IMR-90 (cell line): ENCODE measurements around the gene CECR2. TPM values are rescaled to one million over a fixed set of nuclear protein-coding genes. Genes with fewer than 3 reads are reported as not detected.

Source experiments
- ATAC-seq: fragments of 200-7000 bp; cut with Tn5 transposase; 2 replicates; pipeline ENCODE4 v1.9.1; 2020; ENCODE audit warnings: low read depth, mild to moderate bottlenecking, moderate library complexity
- BruUV-seq: library from RNA; stranded (reverse); fragments of 400-500 nt; replicated peaks from 2 replicates; lab custom pipeline; 2021; lab: Mats Ljungman, UMichigan
- CTCF ChIA-PET: fragments of 300-600 bp; formaldehyde crosslinking; extraction: SDS; loops from one replicate; lab custom pipeline; 2021; ENCODE audit warnings: antibody characterized with exemption; lab: Yijun Ruan, JAX
- POLR2A ChIA-PET: fragments of 300-600 bp; sonication (Branson Sonifier 250); formaldehyde crosslinking; loops from one replicate; lab custom pipeline; 2022; ENCODE audit warnings: antibody characterized with exemption; ENCODE audit not compliant: unreplicated experiment; lab: Charles Lee
- DNase-seq: peaks from one replicate; pipeline ENCODE4 v3.0.0; 2013
- H2AFZ ChIP-seq: replicated peaks from 2 replicates; pipeline ENCODE3; 2013; ENCODE audit warnings: low read length, mild to moderate bottlenecking; ENCODE audit not compliant: poor library complexity
- H2AK5ac ChIP-seq: 2 replicates; pipeline ENCODE4 v1.6.1; 2013; ENCODE audit warnings: low read depth, low read length, inconsistent platforms
- H2AK9ac ChIP-seq: replicated peaks from 2 replicates; pipeline ENCODE3; 2013; ENCODE audit warnings: mild to moderate bottlenecking, low read depth, low read length, moderate library complexity; ENCODE audit not compliant: poor library complexity
- H2BK120ac ChIP-seq: 2 replicates; pipeline ENCODE4 v1.6.1; 2013; ENCODE audit warnings: low read depth, low read length, inconsistent platforms
- H2BK15ac ChIP-seq: 3 replicates; pipeline ENCODE4 v1.6.1; 2013; ENCODE audit warnings: low read depth, low read length, inconsistent platforms
- H2BK20ac ChIP-seq: 2 replicates; pipeline ENCODE4 v1.6.1; 2013; ENCODE audit warnings: low read depth, mild to moderate bottlenecking, inconsistent platforms, low read length, moderate library complexity
- H2BK5ac ChIP-seq: 2 replicates; pipeline ENCODE4 v1.6.1; 2013; ENCODE audit warnings: mild to moderate bottlenecking, low read depth, low read length, inconsistent platforms; ENCODE audit not compliant: poor library complexity, severe bottlenecking
- H3K14ac ChIP-seq: replicated peaks from 2 replicates; pipeline ENCODE4 v1.6.1; 2013; ENCODE audit warnings: low read depth, low read length, inconsistent platforms
- H3K18ac ChIP-seq: 2 replicates; pipeline ENCODE4 v1.6.1; 2013; ENCODE audit warnings: low read depth, low read length, control low read depth
- H3K23ac ChIP-seq: 2 replicates; pipeline ENCODE4 v1.6.1; 2013; ENCODE audit warnings: low read depth, low read length, inconsistent platforms
- H3K27ac ChIP-seq: 2 replicates; pipeline ENCODE4 v1.5.1; 2013; ENCODE audit warnings: mild to moderate bottlenecking, control low read depth, low read length; ENCODE audit not compliant: insufficient read depth
- H3K27me3 ChIP-seq: 2 replicates; pipeline ENCODE4 v1.6.1; 2013; ENCODE audit warnings: low read length; ENCODE audit not compliant: control insufficient read depth, insufficient read depth
- H3K36me3 ChIP-seq: 2 replicates; pipeline ENCODE4 v1.6.1; 2013; ENCODE audit warnings: low read length, mixed read lengths; ENCODE audit not compliant: control insufficient read depth, insufficient read depth
- H3K4ac ChIP-seq: 2 replicates; pipeline ENCODE4 v1.6.1; 2013; ENCODE audit warnings: low read depth, low read length, inconsistent platforms
- H3K4me1 ChIP-seq: 2 replicates; pipeline ENCODE4 v1.6.1; 2013; ENCODE audit warnings: low read length, mixed read lengths; ENCODE audit not compliant: control insufficient read depth, insufficient read depth
- H3K4me2 ChIP-seq: 2 replicates; pipeline ENCODE4 v1.6.1; 2013; ENCODE audit warnings: low read depth, mild to moderate bottlenecking, control low read depth, low read length, moderate library complexity
- H3K4me3 ChIP-seq: 2 replicates; pipeline ENCODE4 v1.5.1; 2013; ENCODE audit warnings: low read depth, mild to moderate bottlenecking, control low read depth, low read length, moderate library complexity; ENCODE audit not compliant: insufficient read depth
- H3K56ac ChIP-seq: 2 replicates; pipeline ENCODE4 v1.6.1; 2013; ENCODE audit warnings: low read length, inconsistent platforms; ENCODE audit not compliant: insufficient read depth; ENCODE audit errors: extremely low read depth
- H3K79me1 ChIP-seq, 2 experiments: 2 replicates each; pipeline ENCODE4 v1.6.1; 2013; ENCODE audit warnings: low read length in 2 of 2, inconsistent platforms in 1 of 2, low read depth in 1 of 2
- H3K9ac ChIP-seq: 2 replicates; pipeline ENCODE4 v1.6.1; 2013; ENCODE audit warnings: low read depth, low read length, control low read depth
- H3K9me1 ChIP-seq: 2 replicates; pipeline ENCODE4 v1.6.1; 2013; ENCODE audit warnings: low read length, inconsistent platforms; ENCODE audit not compliant: insufficient read depth
- H3K9me3 ChIP-seq: 2 replicates; pipeline ENCODE4 v1.6.1; 2013; ENCODE audit warnings: low read length; ENCODE audit not compliant: control insufficient read depth, insufficient read depth
- H4K20me1 ChIP-seq: 2 replicates; pipeline ENCODE4 v1.6.1; 2013; ENCODE audit warnings: low read length, inconsistent platforms; ENCODE audit not compliant: insufficient read depth
- H4K5ac ChIP-seq: 2 replicates; pipeline ENCODE4 v1.6.1; 2013; ENCODE audit warnings: mild to moderate bottlenecking, low read depth, low read length, control low read depth
- H4K8ac ChIP-seq, 2 experiments: 2 replicates each; pipeline ENCODE4 v1.6.1; 2013; ENCODE audit warnings: low read depth in 2 of 2, low read length in 2 of 2, control low read depth in 1 of 2, inconsistent platforms in 1 of 2
- H4K91ac ChIP-seq: 2 replicates; pipeline ENCODE4 v1.6.1; 2013; ENCODE audit warnings: low read depth, low read length, inconsistent platforms; ENCODE audit not compliant: insufficient read depth
- CEBPB ChIP-seq: IDR thresholded peaks from 2 replicates; pipeline ENCODE4 v1.6.1; 2012; ENCODE audit warnings: low read depth, low read length, improper control_type of control experiment
- ELK1 ChIP-seq: fragments of 150-350 bp; IDR thresholded peaks from 2 replicates; pipeline ENCODE4 v1.6.1; 2016; ENCODE audit warnings: low read depth, mild to moderate bottlenecking, low read length, moderate library complexity, borderline replicate concordance
- MAZ ChIP-seq: IDR thresholded peaks from 2 replicates; pipeline ENCODE4 v1.6.1; 2012; ENCODE audit warnings: low read depth, mild to moderate bottlenecking, low read length, improper control_type of control experiment, moderate library complexity, borderline replicate concordance
- MXI1 ChIP-seq: IDR thresholded peaks from 2 replicates; pipeline ENCODE4 v1.6.1; 2012; ENCODE audit warnings: low read depth, mild to moderate bottlenecking, low read length, moderate library complexity, borderline replicate concordance
- POLR2A ChIP-seq: IDR thresholded peaks from 2 replicates; pipeline ENCODE4 v1.6.1; 2012; ENCODE audit warnings: mild to moderate bottlenecking, low read depth, low read length
- RAD21 ChIP-seq: IDR thresholded peaks from 2 replicates; pipeline ENCODE4 v1.6.1; 2012; ENCODE audit warnings: low read length, improper control_type of control experiment
- RCOR1 ChIP-seq: IDR thresholded peaks from 2 replicates; pipeline ENCODE4 v1.6.1; 2012; ENCODE audit warnings: mild to moderate bottlenecking, low read length, improper control_type of control experiment; ENCODE audit not compliant: insufficient replicate concordance
- RFX5 ChIP-seq: IDR thresholded peaks from 2 replicates; pipeline ENCODE4 v1.8.0; 2012; ENCODE audit warnings: low read depth, mild to moderate bottlenecking, low read length, moderate library complexity
- WGBS, 2 experiments: methylation state at CpG; one replicate each; pipeline versions ENCODE4 v1.1.5 to v1.1.7; 2013; ENCODE audit warnings: missing lambda C conversion rate in 2 of 2; ENCODE audit not compliant: insufficient read length in 1 of 2; ENCODE audit errors: extremely low coverage in 2 of 2; 5-methylcytosine and 5-hydroxymethylcytosine counted together
- dilution Hi-C: fragments of 300-500 bp; cut with HindIII; formaldehyde crosslinking; loops from one replicate; pipeline ENCODE4 v1.14.3; 2018; ENCODE audit warnings: low sequenced_read_pairs; ENCODE audit not compliant: unreplicated experiment
- in situ Hi-C: fragments of 300-500 bp; cut with MboI; formaldehyde crosslinking; loops from 3 replicates; pipeline ENCODE4 v1.14.3; 2019; ENCODE audit warnings: low sequenced_read_pairs, inconsistent platforms, mixed read lengths
- intact Hi-C: fragments of 100-400 bp; cut with micrococcal nuclease; formaldehyde crosslinking; loops from 2 replicates; pipeline ENCODE4 v1.10.0; 2022
- polyA plus RNA-seq, 3 experiments: library from polyadenylated mRNA; depleted of rRNA; stranded (reverse); fragments of >200 nt; gene quantifications; 2 replicates each; pipeline ENCODE4 v1.2.3, GENCODE V29; 2012; ENCODE audit warnings: low replicate concordance in 1 of 3
- total RNA-seq: library from RNA; depleted of rRNA; stranded (reverse); fragments of >200 nt; gene quantifications from 2 replicates; pipeline ENCODE4 v1.2.3, GENCODE V29; 2012
- TF ChIP-seq, protein P1 (sequence below): fragments of 150-350 bp; IDR thresholded peaks from 2 replicates; pipeline ENCODE4 v1.6.1; 2017; ENCODE audit warnings: mild to moderate bottlenecking, antibody characterized with exemption, low read length, low read depth

CECR2 gene
- total and polyA plus RNA-seq, 2 of the 4 experiments (the other 2 are of a cell fraction): under 0.01 TPM; not detected in 1

DNA sequence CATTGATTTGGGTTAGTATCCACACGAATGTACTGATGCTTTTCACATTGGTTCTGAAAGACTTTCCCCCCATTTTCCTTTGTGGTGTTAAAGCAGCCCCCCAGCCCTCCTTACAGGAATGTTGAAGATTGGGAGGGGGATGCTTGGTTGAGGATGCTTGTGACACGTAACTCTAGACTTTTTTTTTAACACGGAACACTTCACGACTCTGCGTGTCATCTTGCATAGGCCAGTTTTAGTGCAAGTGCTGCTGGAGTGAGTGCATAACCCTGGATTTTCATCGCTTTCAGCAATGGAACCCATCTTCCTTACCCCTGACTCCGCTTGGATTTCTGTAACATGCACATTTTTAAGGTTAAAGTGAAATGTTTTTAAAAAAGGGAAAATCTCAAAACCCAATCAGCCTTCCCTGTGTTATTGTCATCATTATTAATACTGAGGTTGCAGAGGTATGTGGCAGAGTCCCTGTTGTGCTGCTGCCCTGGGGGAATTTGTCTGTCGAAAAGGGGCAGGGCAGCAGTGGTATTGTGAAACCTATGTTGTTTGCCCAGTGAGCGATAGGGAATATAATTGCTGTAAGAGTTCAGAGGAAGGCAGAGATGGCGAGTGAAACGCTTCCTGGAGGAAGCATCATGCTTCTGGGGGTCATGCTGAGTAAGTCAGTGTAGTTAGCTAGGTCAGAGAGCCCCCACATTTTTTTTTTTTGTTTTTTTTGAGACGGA is 12.1 kb downstream of the CECR2 start:
- WGBS, 2 experiments: 50% methylated on average over 1 of the region's 12 CpGs; no CpG with 5 or more reads in 1 of the 2 experiments
- Histone ChIP-seq H4K20me1 (no peaks in the 10 kb centered on the region), H3K4ac (no peak overlapping the region), H2AK5ac (no peak overlapping the region), H2AK9ac (no peak overlapping the region), H3K18ac (no peak overlapping the region), H2BK5ac (no peak overlapping the region), H3K14ac (no peak overlapping the region), H2BK15ac (no peak overlapping the region), H2AFZ (no peak overlapping the region), H3K9me1 (no peaks in the 10 kb centered on the region), H4K8ac (no peak overlapping the region), H3K9me3 (no peaks in the 10 kb centered on the region), H3K36me3 (no peaks in the 10 kb centered on the region), H3K4me3 (no peak overlapping the region), H4K91ac (no peak overlapping the region), H4K5ac (no peak overlapping the region), H3K4me1 (no peaks in the 10 kb centered on the region), H3K27me3 (no peaks in the 10 kb centered on the region), H3K4me2 (no peak overlapping the region), H2BK20ac (no peak overlapping the region), H3K79me1 (no peaks in the 10 kb centered on the region), H3K27ac (no peak overlapping the region), H3K56ac (no peak overlapping the region), H3K23ac (no peak overlapping the region), H2BK120ac (no peak overlapping the region), H3K9ac (no peak overlapping the region)
- intact Hi-C loops (no loop called here), dilution Hi-C loops (no loop called here), in situ Hi-C loops (no loop called here)
- BruUV-seq: no TSS peak
- DNase-seq (no peak), ATAC-seq (no peak)
- no peak for TF ChIP-seq RFX5
- TF ChIP-seq ELK1: no peak
- TF ChIP-seq MXI1: no peak
- no peak for TF ChIP-seq RCOR1
- no peak for TF ChIP-seq MAZ
- TF ChIP-seq RAD21: no peak
- no peak for TF ChIP-seq CEBPB
- TF ChIP-seq, protein P1, sequence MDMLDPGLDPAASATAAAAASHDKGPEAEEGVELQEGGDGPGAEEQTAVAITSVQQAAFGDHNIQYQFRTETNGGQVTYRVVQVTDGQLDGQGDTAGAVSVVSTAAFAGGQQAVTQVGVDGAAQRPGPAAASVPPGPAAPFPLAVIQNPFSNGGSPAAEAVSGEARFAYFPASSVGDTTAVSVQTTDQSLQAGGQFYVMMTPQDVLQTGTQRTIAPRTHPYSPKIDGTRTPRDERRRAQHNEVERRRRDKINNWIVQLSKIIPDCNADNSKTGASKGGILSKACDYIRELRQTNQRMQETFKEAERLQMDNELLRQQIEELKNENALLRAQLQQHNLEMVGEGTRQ: no peak
- no peak for TF ChIP-seq POLR2A
- ChIA-PET POLR2A (no interaction called here), CTCF (no interaction called here)
